Neural cell (in vitro differentiated cells): ENCODE results near the gene MAGI1. TPM values are rescaled to one million over a fixed set of nuclear protein-coding genes. Genes with fewer than 3 reads are reported as not detected.
A peak's percentile ranks its signal among the peaks of the same experiment; 100 is the strongest.

Source experiments
- H2AFZ ChIP-seq: fragments of 200-600, 300-800 bp; sonication (generic), shearing (Covaris generic); 2 replicates; pipeline ENCODE4 v1.6.0; 2014; ENCODE audit warnings: low read depth, mild to moderate bottlenecking, antibody characterized with exemption, low read length, moderate library complexity
- H3F3A ChIP-seq: fragments of 200-600 bp; shearing (Covaris generic); 2 replicates; pipeline ENCODE4 v1.6.1; 2016; ENCODE audit warnings: mild to moderate bottlenecking, moderate library complexity, mixed read lengths, antibody characterized with exemption, low read length; ENCODE audit not compliant: insufficient read depth, poor library complexity, severe bottlenecking
- H3K27ac ChIP-seq: fragments of 200-600, 300-800 bp; sonication (generic), shearing (Covaris generic); 2 replicates; pipeline ENCODE4 v1.5.1; 2014; ENCODE audit warnings: mild to moderate bottlenecking, low read length, moderate library complexity
- H3K27me3 ChIP-seq: fragments of 300-800, 200-600 bp; sonication (generic), shearing (Covaris generic); 2 replicates; pipeline ENCODE4 v1.6.0; 2014; ENCODE audit warnings: mild to moderate bottlenecking, low read depth, low read length, moderate library complexity; ENCODE audit not compliant: insufficient read depth
- H3K36me3 ChIP-seq: fragments of 300-800, 200-600 bp; sonication (generic), shearing (Covaris generic); 2 replicates; pipeline ENCODE4 v1.5.1; 2014; ENCODE audit warnings: mild to moderate bottlenecking, antibody characterized with exemption, low read length, moderate library complexity; ENCODE audit not compliant: insufficient read depth
- H3K4me2 ChIP-seq: fragments of 300-800, 200-600 bp; sonication (generic), shearing (Covaris generic); 2 replicates; pipeline ENCODE4 v1.6.0; 2014; ENCODE audit warnings: mild to moderate bottlenecking, low read length
- H3K4me3 ChIP-seq: fragments of 300-800, 200-600 bp; sonication (generic), shearing (Covaris generic); 2 replicates; pipeline ENCODE4 v1.5.1; 2014; ENCODE audit warnings: mild to moderate bottlenecking, low read length, moderate library complexity
- H3K79me2 ChIP-seq: fragments of 200-600 bp; shearing (Covaris generic); replicated peaks from 2 replicates; pipeline ENCODE4 v1.6.0; 2014; ENCODE audit warnings: mild to moderate bottlenecking, low read length, moderate library complexity; ENCODE audit not compliant: insufficient read depth
- H3K9ac ChIP-seq: fragments of 300-800, 200-600 bp; sonication (generic), shearing (Covaris generic); 2 replicates; pipeline ENCODE4 v1.6.1; 2016; ENCODE audit warnings: mild to moderate bottlenecking, low read length, mixed read lengths
- H3K9me2 ChIP-seq: fragments of 200-600 bp; shearing (Covaris generic); 2 replicates; pipeline ENCODE4 v1.6.1; 2016; ENCODE audit warnings: mild to moderate bottlenecking, low read length, mixed read lengths; ENCODE audit not compliant: insufficient read depth
- H3K9me3 ChIP-seq: fragments of 200-600, 300-800 bp; sonication (generic), shearing (Covaris generic); 2 replicates; pipeline ENCODE4 v1.6.1; 2016; ENCODE audit warnings: mild to moderate bottlenecking, mixed run types, low read length, moderate library complexity, mixed read lengths
- H4K20me1 ChIP-seq: fragments of 200-600 bp; shearing (Covaris generic); 2 replicates; pipeline ENCODE4 v1.6.1; 2016; ENCODE audit warnings: mild to moderate bottlenecking, mixed run types; ENCODE audit not compliant: insufficient read depth
- CTCF ChIP-seq: fragments of 450-650 bp; IDR thresholded peaks from 2 replicates; pipeline ENCODE4 v1.5.1; 2014; ENCODE audit warnings: antibody characterized with exemption, mild to moderate bottlenecking, moderate library complexity; ENCODE audit not compliant: poor library complexity, severe bottlenecking
- EP300 ChIP-seq: fragments of 450-650 bp; conservative IDR thresholded peaks from 2 replicates; pipeline ENCODE4 v1.6.1; 2014; ENCODE audit warnings: antibody characterized with exemption, mild to moderate bottlenecking, moderate library complexity; ENCODE audit not compliant: poor library complexity, severe bottlenecking
- EZH2 ChIP-seq: fragments of 200-600, 300-800 bp; shearing (Covaris generic), sonication (generic); IDR thresholded peaks from 2 replicates; pipeline ENCODE4 v1.6.1; 2014; ENCODE audit warnings: antibody characterized with exemption, low read length, borderline replicate concordance, mild to moderate bottlenecking; ENCODE audit not compliant: insufficient read depth, poor library complexity, severe bottlenecking
- MXI1 ChIP-seq: fragments of 450-650 bp; conservative IDR thresholded peaks from 2 replicates; pipeline ENCODE4 v1.6.1; 2014; ENCODE audit warnings: antibody characterized with exemption, mild to moderate bottlenecking; ENCODE audit not compliant: poor library complexity, severe bottlenecking
- POLR2AphosphoS5 ChIP-seq: IDR thresholded peaks from 2 replicates; pipeline ENCODE4 v1.6.1; 2012
- RAD21 ChIP-seq: fragments of 450-650 bp; conservative IDR thresholded peaks from 2 replicates; pipeline ENCODE4 v1.6.1; 2014; ENCODE audit warnings: antibody characterized with exemption, mild to moderate bottlenecking, moderate library complexity
- REST ChIP-seq: IDR thresholded peaks from 2 replicates; pipeline ENCODE4 v1.6.1; 2012; ENCODE audit warnings: borderline replicate concordance
- SMC3 ChIP-seq: fragments of 450-650 bp; conservative IDR thresholded peaks from 2 replicates; pipeline ENCODE4 v1.6.1; 2014; ENCODE audit warnings: antibody characterized with exemption, mild to moderate bottlenecking, moderate library complexity; ENCODE audit not compliant: poor library complexity
- TAF1 ChIP-seq: IDR thresholded peaks from 2 replicates; pipeline ENCODE4 v1.6.1; 2012; ENCODE audit warnings: low read depth
- polyA plus RNA-seq: library from polyadenylated mRNA; depleted of rRNA; stranded (reverse); fragments of >200 nt; gene quantifications from 2 replicates; pipeline ENCODE4 v1.2.3, GENCODE V29; 2014

The MAGI1 gene
- polyA plus RNA-seq, 1 donor from 2014 or later = 44.7 TPM

- TF ChIP-seq EP300 = no peak
- TF ChIP-seq RAD21 = no peak
- TF ChIP-seq MXI1 = no peak
- no peak for TF ChIP-seq REST
- Histone ChIP-seq H3K4me3 (no peak overlapping the region), H3K9me3 (no peaks in the 10 kb centered on the region), H3K36me3 (peaks cover 5% of the 10 kb centered on the region), H3K9ac (no peak overlapping the region), H2AFZ (no peak overlapping the region), H3K27ac (no peak overlapping the region), H3K27me3 (no peaks in the 10 kb centered on the region), H3K79me2 (no peaks in the 10 kb centered on the region), H3F3A (no peaks in the 10 kb centered on the region), H4K20me1 (no peaks in the 10 kb centered on the region), H3K4me2 (no peak overlapping the region), H3K9me2 (no peaks in the 10 kb centered on the region)
These were observed 624.8 kb downstream of the MAGI1 start for GRCh38 chr3:65413891-65414290.

GRCh38 chr3:65412588-65412987 is 626.1 kb downstream of the MAGI1 start:
- Histone ChIP-seq H3F3A (no peaks in the 10 kb centered on the region), H3K4me3 (no peak overlapping the region), H4K20me1 (no peaks in the 10 kb centered on the region), H3K4me2 (no peak overlapping the region), H3K36me3 (peaks cover 5% of the 10 kb centered on the region), H3K79me2 (no peaks in the 10 kb centered on the region), H2AFZ (no peak overlapping the region), H3K9me2 (no peaks in the 10 kb centered on the region), H3K9me3 (no peaks in the 10 kb centered on the region), H3K27ac (no peak overlapping the region), H3K9ac (no peak overlapping the region), H3K27me3 (no peaks in the 10 kb centered on the region)
- no peak for TF ChIP-seq POLR2AphosphoS5
- TF ChIP-seq MXI1 = no peak
- peak; percentile 42 for TF ChIP-seq RAD21
- TF ChIP-seq EP300 = no peak
- peak; percentile 54 for TF ChIP-seq SMC3
- peak; percentile 31 for TF ChIP-seq CTCF
- TF ChIP-seq REST = no peak
- TF ChIP-seq EZH2 = no peak
- no peak for TF ChIP-seq TAF1
